Ecto neural progenitor cell (in vitro differentiated cells): ENCODE data around the gene PBX1.

Experiments
- DNase-seq: peaks from one replicate; pipeline ENCODE4 v3.0.0-alpha.2; 2018; ENCODE audit warnings: low spot score

Gene PBX1

DNA sequence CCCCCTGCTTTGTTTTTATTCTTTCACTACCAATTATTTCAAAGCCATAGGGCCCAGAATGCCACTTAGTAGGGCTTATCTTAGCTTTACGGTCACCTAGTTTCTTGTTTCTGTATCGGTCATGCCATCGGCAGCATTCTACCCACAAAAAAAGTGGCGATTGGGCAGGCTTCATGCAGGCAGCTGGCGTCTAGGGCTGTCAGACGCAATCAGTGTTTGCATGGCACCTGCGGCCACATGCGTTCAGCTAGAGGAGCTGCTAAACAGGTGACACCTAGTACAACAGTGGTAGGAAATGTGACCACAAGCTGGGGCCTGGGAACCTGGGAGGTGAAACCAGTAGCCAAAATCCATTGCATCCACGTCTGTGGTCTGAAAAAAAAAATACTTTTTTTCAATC is 262.7 kb downstream of the PBX1 start:
- no peak for DNase-seq

DNA sequence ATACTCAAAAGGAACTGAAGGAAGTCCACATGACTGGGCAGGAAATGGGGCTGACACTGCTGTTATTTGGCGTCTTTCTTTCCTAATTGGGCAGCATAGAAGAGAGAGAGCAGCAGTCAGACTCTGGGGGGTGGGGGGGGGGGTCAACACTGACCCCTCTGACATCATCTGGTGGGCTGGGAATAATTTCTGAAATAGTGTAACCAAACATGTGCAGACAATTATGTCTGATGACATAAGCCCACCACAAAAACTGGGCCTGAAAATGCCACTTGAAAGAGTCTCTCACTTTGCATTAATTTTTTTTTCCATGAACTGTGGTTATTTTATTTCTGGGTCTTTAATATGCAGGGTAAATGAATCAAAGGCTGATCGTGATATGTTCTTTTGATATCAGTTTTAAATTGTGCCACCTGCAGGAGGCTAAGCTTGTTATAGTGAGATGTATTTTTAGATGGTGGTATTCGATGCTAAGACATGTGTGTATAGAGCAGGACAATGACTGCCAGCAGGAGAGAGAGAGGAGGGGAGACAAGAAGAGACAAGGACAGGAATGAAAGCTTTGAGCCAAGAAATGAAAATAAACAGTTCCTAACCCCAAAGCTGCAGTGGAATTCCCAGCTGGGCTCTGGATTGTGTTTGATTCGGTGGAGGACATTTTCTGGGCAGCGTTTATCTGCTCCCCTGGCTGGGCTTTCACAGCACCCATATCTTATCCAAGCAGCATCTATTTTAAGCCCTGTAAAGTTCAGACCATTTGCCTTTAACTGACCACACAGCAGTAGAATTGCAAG is 264.7 kb downstream of the PBX1 start:
- no peak for DNase-seq

DNA sequence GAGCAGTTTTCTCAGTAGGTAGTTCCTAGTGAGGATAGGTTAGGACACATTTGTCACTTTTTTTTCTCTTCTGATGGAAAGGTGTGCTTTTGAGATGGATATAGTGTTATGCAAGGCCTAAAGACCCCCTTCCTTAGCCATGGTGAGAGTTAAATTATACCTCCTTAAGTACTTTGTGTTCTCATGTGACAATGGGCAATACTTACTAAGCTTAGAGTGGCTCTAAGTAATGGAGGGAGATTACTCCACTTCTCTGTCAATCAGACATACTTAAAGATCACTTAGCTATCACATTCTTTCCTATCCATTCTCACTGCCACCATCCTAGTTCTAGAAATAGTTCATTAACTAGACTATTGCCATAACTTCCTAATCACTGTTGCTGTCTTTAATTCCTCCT is 265.6 kb downstream of the PBX1 start:
- DNase-seq, result no peak

DNA sequence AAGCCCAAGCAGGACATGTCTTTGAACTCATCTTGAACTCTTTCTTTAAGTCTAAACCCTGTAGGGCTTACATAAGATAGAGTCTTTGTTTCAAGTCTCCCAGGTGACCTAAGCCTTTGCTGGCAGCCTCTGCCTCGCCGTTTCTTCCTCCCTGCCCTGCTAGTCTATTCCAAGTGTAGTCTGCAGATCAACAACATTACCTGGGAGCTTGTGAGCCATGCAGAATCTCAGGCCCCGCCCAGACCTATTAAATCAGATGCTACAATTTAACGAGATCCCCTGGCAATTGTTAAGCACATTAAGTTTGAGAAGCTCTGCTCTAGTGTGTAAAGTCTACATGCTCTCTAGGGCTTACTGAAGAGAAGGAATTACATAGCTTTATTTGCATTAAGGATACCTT is 271.6 kb downstream of the PBX1 start:
- DNase-seq, result no peak

DNA sequence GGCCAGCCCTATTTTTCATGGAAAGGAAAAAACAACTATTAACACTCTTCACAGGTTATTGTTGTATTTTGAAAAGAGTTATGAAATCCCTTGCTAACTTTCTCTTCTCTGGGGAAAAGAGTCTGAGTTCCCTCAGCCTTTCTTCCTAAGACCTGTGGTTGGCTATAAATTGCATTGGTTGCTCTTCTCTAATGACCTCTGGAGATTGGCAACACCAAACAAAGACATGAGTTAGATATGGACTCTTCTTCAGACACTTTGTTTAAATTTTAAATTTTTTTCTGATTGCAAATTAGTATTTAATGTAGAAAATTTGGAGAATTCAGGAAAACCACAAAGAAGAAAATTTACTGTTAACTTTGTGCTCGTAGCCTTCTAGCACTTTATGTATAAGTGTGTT is 275.7 kb downstream of the PBX1 start:
- DNase-seq, result no peak

DNA sequence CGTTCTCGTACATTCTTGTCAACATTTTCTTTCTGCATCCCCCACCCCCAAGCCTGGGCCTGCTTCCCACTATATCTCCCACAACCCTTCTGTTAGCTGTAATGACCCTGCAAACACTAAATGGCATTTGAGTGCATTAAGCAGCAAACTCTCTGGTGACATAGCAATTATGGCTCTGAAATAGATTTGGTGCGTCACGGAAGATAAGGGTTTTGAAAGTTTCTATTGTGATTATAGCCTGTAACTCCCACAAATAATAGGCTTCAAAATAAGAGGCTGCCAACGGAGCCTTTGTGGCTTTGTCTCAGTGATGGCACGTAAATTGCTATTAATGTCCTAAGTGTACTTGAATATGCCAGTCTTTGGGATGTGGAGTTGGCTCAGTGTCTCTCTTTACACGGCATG is 277.6 kb downstream of the PBX1 start:
- DNase-seq, result no peak

DNA sequence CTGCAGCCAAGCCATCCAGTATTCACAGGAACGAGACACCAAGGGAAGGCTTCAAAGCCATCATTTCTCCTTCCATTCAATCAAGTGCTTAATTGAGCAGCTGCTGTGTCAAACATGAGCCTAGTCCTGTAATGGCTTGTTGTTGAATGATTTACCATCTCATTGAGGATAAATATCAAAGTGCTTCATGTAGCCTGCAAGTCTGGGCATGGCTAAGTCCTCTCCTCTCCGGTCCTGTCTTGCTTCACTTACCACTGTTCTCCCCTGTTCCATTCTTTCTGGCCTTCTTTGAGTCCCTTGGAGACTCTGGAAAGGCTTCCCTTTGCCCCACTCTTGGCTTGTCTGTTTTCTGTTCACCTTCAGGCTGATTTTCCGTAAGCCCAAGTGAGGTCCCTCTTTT is 279.8 kb downstream of the PBX1 start:
- DNase-seq, result no peak

DNA sequence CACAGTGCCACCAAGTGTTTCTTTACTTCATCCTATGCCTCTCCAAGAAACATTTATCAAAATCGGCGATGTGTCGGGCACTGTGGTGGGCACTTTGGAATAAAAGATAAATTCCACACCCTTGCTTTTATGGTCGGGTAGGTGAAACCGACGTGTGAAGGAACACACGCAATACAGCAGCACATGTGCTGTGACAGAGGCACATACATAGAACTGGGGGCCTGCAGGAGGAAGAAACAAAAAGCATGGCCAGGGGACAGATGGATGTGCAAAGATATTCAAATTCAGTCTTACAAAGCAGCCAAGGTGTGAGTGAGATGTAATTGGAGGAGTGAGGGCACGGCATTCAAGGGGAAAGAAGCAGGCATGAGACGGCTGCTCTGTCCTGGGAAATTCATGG is 282.0 kb downstream of the PBX1 start:
- no peak for DNase-seq

DNA sequence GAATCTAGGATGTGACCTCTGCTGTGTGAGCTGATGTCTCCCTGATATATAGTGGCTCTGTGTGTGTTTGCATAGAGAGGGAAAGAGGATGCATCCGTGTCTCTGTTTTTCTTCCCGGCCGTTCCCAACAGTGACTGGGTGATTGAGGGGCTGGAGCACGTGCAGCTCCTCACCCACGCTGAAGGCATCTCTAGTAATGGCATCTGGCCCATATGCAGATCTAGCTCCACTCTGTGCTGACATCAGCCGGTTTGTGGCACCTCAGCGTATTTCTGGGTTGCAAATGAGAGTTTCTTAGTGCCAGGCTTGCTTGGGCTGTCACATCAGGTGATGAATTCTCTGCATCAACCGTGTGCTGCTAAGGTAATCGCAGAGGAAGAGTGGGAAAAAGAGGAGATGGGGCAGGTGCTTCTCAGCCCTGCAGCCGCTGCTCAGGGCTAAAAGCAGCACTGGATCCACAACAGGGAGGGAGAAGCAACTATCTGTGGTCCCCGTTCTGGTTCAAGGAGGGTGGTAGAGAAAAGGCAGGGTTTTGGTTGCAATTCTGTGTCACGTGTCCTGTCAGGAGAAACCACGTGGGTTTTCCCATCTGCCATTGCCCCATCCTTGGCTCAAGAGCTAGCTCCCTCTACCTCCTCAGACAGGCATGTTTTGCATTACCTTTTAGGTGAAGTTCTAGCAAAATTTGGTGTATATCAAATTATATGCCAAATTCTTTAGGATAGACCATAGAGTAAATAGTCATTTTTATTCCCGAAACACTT is 282.9 kb downstream of the PBX1 start:
- DNase-seq, result no peak

DNA sequence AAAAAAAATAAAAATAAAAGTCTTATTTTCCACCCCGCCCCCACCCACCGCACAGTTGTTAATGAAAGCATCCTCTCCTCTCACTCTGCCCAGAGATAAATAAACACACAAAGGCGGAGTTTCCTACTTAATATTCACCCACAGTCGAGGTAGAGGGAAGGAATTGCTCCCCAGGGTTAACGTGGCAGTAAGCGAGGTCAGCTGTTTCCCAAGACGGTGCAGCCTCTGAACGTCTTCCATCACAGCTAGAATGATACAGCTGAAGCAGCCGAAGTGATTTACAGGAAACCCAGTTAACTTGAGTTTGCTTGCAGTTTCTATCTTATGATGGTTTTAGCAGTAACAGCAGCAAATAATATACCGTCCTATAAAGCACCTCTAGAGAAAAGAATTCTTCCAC is 283.9 kb downstream of the PBX1 start:
- no peak for DNase-seq

DNA sequence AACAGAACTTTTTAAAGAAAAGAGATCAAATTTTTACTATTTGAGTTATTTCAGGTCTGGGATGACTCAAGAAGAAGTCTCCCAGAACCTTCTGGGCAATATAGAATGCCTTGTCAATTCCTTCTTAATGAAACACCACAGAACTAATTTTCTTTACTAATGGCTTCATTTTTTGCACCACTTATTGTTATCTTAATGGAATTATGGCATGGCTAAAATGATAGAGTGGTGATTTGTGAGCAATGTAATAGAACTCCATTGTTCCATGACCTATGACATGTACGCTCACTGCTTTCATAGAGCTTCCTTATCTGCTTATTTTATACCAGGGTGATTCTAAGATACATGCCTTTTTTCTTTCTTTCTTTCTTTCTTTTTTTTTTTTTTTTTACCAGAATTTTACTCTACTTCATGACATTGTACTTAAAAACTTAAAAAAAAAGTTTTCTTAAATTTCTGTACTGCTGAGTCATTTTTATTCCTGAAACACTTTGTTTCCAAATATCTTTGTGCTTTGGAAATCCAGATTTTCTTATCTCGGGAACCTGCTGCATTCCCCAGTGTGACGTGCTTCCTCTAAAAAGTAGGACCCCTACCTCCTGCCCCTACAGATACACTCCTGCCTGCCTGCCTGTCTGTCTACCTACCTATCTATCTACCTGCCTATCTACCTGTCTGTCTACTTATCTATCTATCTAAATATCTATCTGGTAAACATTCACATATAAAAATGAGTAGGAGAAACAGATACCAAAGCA is 284.9 kb downstream of the PBX1 start:
- no peak for DNase-seq

DNA sequence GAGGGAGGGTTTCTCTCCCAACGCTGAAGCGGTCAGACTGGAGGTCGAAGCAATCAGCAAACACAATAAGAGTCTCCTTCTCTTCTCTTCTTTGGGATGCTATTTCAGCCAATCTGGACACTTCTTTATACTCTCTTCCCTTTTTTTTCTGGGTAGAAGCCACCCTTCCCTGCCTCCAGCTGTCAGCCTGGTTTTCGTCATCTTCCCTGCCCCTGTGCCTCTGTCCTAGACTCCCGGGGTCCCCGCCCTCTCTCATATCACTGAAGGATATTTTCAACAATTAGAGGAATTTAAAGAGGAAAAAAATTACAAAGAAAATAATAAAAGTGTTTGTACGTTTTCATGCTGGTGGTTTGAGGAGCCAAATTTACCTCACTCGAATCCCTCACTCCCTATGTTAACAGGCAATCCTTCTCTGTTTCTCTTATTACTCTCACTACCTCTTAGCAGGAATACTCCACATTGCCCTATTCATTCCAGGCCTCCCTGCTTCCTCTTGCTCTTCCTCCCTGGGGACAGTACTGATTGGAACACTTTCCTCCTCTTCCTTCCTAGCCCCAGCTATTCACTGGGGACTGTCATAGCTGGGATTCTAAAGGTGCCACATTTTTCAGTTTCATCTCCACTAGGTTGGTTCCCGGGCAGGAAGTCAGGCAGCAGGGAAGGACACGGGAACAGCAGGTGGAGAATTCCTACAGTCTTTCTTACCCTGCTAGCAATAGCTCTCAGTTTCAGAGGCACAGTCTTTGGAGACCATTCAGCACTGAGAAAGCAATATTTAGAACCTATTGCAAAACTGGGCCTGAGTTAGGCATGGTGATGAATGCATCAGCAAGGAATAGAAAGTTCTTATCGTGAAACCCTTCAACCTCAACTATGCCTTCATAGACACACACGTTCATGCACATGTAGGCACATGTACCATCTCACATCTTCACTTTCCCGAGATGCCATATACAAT is 288.0 kb downstream of the PBX1 start:
- DNase-seq, result no peak

DNA sequence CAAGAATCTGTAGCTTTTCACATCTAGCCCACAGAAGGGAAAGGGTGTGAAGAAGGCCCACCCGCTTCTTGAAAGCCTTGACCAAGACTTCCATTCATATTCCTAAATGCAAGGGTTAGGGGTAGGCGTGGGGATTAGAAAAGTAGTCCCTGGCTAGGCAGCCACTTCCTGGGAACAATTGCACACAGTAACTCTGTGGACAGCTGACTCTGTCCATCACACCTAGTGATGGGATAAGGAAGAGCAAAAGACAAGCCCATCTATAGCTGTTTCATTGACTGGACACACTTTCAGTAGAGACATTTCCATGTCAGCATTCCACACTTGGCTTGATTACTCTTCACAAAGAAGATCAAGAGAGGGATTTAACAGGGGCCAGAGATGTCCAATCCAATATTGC is 294.2 kb downstream of the PBX1 start:
- no peak for DNase-seq

DNA sequence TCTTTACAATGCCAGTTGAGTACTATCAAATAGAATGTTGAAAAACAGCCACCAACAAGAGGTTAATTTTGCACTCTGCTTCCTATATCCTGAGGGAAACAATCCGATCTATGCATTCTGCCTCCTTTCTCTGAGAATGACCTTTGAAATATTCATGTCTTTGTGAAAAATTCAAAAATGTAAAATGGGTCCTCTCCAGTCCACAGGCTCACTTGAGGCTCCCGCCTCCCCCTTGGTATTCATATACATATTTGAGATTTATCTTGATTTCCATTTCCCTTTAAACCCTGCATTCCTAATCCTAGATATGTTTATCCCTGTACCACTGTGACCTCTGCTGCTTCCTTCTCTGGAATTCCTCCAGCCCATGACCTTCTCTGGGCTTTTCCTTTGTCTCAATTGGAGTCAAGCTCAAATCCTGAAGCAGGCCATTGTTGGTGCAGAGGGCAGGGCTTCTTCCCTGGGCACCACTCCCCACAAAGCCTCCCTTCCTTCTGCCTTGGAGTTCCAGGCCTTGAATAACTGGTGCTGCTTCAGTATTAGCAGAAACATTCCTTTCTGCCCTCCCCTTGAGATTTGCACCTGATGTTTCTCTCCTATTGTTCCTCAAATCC is 296.8 kb downstream of the PBX1 start:
- DNase-seq, result no peak

DNA sequence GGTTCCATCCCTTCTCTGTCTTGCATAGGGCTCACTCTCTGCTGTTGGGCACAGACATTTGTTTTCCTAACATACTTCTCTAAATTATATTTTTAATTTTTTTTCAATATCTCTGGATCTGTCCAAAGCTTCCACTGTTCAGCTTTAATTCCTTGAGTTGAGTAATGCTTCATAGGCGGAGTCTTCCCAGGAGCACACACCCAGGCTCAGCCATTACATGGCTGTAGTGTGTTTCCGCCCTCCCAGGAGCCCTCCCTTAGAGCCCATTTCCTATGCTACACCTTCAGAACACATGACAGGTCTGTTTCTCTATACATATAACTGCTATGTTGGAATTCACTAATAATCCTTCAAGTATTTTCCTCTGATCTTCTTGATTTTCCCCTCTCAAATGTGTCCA is 297.4 kb downstream of the PBX1 start:
- no peak for DNase-seq

DNA sequence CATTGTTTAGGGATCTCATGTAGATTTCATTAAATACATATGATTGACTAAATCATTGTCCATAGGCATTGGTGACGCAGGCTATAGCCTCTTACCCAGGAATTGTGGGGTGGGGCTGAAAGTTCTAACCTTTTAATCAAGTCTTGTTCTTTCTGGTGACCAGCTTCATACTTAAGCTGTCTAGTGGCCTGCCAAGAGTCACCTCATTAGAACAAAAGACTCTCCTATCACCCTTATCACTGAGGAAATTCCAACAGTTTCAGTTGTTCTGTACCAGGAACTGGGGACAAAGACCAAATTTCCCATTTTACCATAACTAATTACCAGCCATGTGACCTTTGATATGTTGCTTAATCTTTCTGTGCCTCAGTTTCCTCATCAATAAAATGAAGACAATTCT is 298.5 kb downstream of the PBX1 start:
- no peak for DNase-seq

DNA sequence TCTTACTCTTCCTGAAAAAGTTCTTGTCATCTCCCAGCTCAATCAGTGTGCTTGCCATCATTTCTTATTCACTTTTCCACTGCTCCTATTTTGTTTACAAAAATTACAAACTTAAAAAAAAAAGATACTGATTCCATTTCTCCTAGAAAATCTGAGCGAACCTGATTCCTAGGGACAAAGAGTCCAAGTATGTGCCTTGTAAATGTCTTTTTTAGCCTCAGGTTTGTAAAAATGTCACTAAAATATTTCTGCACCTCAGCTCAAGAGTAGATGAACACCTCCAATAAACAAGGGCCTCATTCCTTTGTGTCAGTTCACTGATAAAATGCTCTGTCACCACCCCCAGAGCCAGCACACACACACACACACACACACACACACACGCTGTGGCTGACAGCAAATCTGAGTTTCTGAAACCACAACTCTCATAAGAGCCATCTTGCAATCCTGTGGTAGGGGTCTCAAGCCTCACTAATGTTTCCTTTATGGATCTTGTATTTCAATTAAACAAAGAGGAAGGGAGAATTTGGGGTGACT is 299.2 kb downstream of the PBX1 start:
- no peak for DNase-seq

DNA sequence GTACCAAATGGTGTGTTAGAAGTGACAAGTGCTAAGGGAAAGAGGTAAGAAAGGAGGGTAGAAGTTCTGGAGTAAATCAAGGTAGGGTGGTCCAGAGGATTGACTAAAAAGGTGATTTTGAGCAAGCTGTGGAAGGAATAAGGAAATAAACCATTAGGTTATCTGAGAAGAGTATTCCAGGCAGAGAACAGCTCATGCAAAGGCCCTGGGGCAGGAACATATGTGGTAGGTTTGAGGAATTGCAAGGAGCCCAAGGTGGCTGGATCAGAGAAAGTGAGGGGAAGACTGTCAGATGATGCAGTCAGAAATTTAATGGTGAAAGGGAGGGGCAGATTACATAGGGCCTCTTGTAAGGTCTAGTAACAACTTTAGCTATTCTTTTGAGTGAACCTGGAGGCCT is 302.6 kb downstream of the PBX1 start:
- DNase-seq, result no peak

DNA sequence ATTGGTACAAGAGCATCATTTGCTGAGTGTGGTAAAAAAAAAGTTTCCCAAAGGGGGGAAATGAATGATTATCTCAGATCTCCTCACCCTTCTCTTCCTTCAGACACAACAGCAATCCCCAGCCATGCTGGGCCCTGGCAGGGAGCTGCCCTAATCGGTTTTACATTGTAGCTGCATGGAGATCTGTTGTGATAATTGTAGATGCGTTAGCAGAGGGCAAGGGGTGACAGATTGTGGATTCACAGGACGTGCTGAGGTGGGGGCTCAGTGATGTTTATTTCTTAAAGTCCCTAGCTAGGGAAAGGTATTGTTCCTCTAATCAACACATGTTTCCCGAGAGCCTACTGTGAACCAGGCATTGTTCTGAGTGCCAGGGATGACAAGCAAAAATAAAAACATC is 304.1 kb downstream of the PBX1 start:
- no peak for DNase-seq

DNA sequence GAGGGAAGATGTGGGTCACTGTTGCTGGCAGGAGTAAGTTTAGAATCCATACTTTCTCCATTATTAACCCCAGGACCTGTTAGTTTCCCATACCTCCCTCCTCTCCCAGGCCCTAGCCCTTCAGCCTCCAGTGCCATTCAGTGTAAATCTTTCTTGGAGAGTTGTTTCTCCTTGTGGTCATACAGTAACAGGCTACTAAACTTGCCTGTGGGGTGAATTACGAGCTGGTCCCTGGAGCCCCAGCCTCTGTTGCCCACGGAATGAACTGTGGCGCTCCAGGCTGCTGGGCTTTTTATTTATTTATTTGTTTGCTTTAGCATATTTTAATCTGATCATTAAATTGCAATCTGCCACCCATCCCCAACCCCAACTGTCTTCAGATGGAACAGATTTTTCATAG is 305.2 kb downstream of the PBX1 start:
- DNase-seq, result no peak

DNA sequence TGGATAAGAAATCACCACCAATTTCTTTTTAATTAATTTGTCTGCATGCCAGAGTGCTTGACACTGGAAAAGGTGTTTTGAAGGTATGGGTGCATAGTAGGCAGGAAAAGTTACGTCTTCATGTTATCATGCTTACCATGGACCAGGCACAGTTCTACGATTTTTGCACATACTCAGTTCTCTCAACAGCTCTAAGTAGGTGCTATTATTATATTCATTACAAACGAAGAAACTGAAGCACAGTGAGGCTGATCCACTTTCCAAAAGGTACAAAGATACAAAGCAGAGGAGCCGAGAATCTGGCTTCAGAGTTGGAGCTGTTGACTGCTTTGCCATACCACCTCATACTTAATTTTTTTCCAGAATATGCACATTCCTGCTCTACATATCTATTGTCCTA is 306.4 kb downstream of the PBX1 start:
- DNase-seq, result no peak
